ENCODE results near the gene PLXNA4.

PLXNA4 gene

GRCh38 chr7:132560825-132561529, 15.3 kb downstream of the PLXNA4 start:
- Histone ChIP-seq H3K9ac (ENCODE audit: low read length) (no peak overlapping the region), H3K79me2 (ENCODE audit: control insufficient read depth, insufficient read depth, low read length, poor library complexity) (no peaks in the 10 kb centered on the region), H3K27ac (ENCODE audit: low read depth, low read length) (no peak overlapping the region), H2AFZ (ENCODE audit: insufficient read depth, low read length, poor library complexity) (no peak overlapping the region), H2BK120ac (ENCODE audit: insufficient read depth, low read length, poor library complexity) (no peak overlapping the region), H3K4me3 (ENCODE audit: low read depth, low read length) (no peak overlapping the region), H3K4me2 (ENCODE audit: low read length) (no peak overlapping the region), H2BK12ac (ENCODE audit: low read length) (no peak overlapping the region), H3K23ac (ENCODE audit: low read length) (no peak overlapping the region), H4K12ac (ENCODE audit: low read depth, low read length) (no peak overlapping the region), H3K27me3 (ENCODE audit: insufficient read depth, low read length) (no peaks in the 10 kb centered on the region), H4K91ac (ENCODE audit: low read depth, low read length) (no peak overlapping the region), H3K36me3 (ENCODE audit: control insufficient read depth in 1 of 2, insufficient read depth in 2 of 2, low read length in 2 of 2) (no peaks in the 10 kb centered on the region), H3K79me1 (ENCODE audit: low read length) (no peaks in the 10 kb centered on the region), H3K4ac (ENCODE audit: low read depth, low read length) (no peak overlapping the region), H3K18ac (ENCODE audit: low read length) (no peak overlapping the region), H3K4me1 (ENCODE audit: control insufficient read depth in 1 of 2, insufficient read depth in 2 of 2, low read length in 2 of 2) (no peaks in the 10 kb centered on the region), H3K14ac (ENCODE audit: low read length) (no peak overlapping the region), H4K8ac (ENCODE audit: low read depth, low read length) (no peak overlapping the region), H3K9me3 (ENCODE audit: insufficient read depth, low read depth, low read length) (no peaks in the 10 kb centered on the region), H2AK5ac (ENCODE audit: low read length) (no peak overlapping the region), H2BK5ac (ENCODE audit: low read depth, low read length, poor library complexity) (no peak overlapping the region)
- WGBS (ENCODE audit: extremely low coverage, insufficient coverage, insufficient read length), result no CpG with 5 or more reads among the region's 8 CpGs
- DNase-seq, result no peak

GRCh38 chr7:132560105-132560504, 16.2 kb downstream of the PLXNA4 start:
- no peak for DNase-seq
- no peaks in the 10 kb centered on the region for H3K36me3 ChIP-seq (ENCODE audit: control insufficient read depth in 1 of 2, insufficient read depth in 2 of 2, low read length in 2 of 2)
- H4K12ac ChIP-seq (ENCODE audit: low read depth, low read length), result no peak overlapping the region
- H3K4me1 ChIP-seq (ENCODE audit: control insufficient read depth in 1 of 2, insufficient read depth in 2 of 2, low read length in 2 of 2), result no peaks in the 10 kb centered on the region
- no peak overlapping the region for H3K14ac ChIP-seq (ENCODE audit: low read length)
- H4K91ac ChIP-seq (ENCODE audit: low read depth, low read length), result no peak overlapping the region
- no CpG with 5 or more reads among the region's 7 CpGs for WGBS (ENCODE audit: extremely low coverage, insufficient coverage, insufficient read length)
- no peak overlapping the region for H3K9ac ChIP-seq (ENCODE audit: low read length)
- H3K18ac ChIP-seq (ENCODE audit: low read length), result no peak overlapping the region
- H3K79me2 ChIP-seq (ENCODE audit: control insufficient read depth, insufficient read depth, low read length, poor library complexity), result no peaks in the 10 kb centered on the region
- H3K4me2 ChIP-seq (ENCODE audit: low read length), result no peak overlapping the region
- no peak overlapping the region for H2AFZ ChIP-seq (ENCODE audit: insufficient read depth, low read length, poor library complexity)
- no peaks in the 10 kb centered on the region for H3K9me3 ChIP-seq (ENCODE audit: insufficient read depth, low read depth, low read length)
- no peak overlapping the region for H3K4me3 ChIP-seq (ENCODE audit: low read depth, low read length)
- no peak overlapping the region for H3K4ac ChIP-seq (ENCODE audit: low read depth, low read length)
- no peak overlapping the region for H2BK12ac ChIP-seq (ENCODE audit: low read length)
- no peak overlapping the region for H3K27ac ChIP-seq (ENCODE audit: low read depth, low read length)
- no peak overlapping the region for H2BK5ac ChIP-seq (ENCODE audit: low read depth, low read length, poor library complexity)
- H3K23ac ChIP-seq (ENCODE audit: low read length), result no peak overlapping the region
- H3K27me3 ChIP-seq (ENCODE audit: insufficient read depth, low read length), result no peaks in the 10 kb centered on the region
- H4K8ac ChIP-seq (ENCODE audit: low read depth, low read length), result no peak overlapping the region
- H2BK120ac ChIP-seq (ENCODE audit: insufficient read depth, low read length, poor library complexity), result no peak overlapping the region
- H2AK5ac ChIP-seq (ENCODE audit: low read length), result no peak overlapping the region
- no peaks in the 10 kb centered on the region for H3K79me1 ChIP-seq (ENCODE audit: low read length)

DNA sequence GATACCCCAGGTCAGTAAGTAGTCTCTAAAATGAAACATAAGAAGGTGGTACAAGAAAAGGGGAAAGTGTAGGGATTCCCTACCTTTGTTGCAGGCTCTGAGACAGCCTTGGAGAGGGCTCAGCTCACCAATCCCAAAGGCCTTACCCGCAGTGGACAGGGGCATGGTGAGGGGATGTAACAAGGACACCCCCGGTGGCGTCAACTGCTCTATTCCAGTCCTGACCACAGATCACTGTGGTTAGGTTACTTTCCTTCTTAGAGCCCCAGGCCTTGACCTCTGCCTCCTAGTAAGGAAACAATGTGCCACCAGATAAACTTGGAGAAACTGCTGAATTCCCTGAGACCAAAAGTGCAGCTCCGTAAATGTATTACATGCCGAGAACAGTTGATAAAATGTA, 17.5 kb downstream of the PLXNA4 start:
- Histone ChIP-seq H3K4me1 (ENCODE audit: control insufficient read depth in 1 of 2, insufficient read depth in 2 of 2, low read length in 2 of 2) (no peaks in the 10 kb centered on the region), H4K12ac (ENCODE audit: low read depth, low read length) (no peak overlapping the region), H3K27me3 (ENCODE audit: insufficient read depth, low read length) (no peaks in the 10 kb centered on the region), H3K9ac (ENCODE audit: low read length) (no peak overlapping the region), H2BK5ac (ENCODE audit: low read depth, low read length, poor library complexity) (no peak overlapping the region), H3K4me2 (ENCODE audit: low read length) (no peak overlapping the region), H2AK5ac (ENCODE audit: low read length) (no peak overlapping the region), H3K27ac (ENCODE audit: low read depth, low read length) (no peak overlapping the region), H2BK12ac (ENCODE audit: low read length) (no peak overlapping the region), H3K79me1 (ENCODE audit: low read length) (no peaks in the 10 kb centered on the region), H4K91ac (ENCODE audit: low read depth, low read length) (no peak overlapping the region), H3K18ac (ENCODE audit: low read length) (no peak overlapping the region), H2BK120ac (ENCODE audit: insufficient read depth, low read length, poor library complexity) (no peak overlapping the region), H3K4me3 (ENCODE audit: low read depth, low read length) (no peak overlapping the region), H3K14ac (ENCODE audit: low read length) (no peak overlapping the region), H3K36me3 (ENCODE audit: control insufficient read depth in 1 of 2, insufficient read depth in 2 of 2, low read length in 2 of 2) (no peaks in the 10 kb centered on the region), H3K79me2 (ENCODE audit: control insufficient read depth, insufficient read depth, low read length, poor library complexity) (no peaks in the 10 kb centered on the region), H2AFZ (ENCODE audit: insufficient read depth, low read length, poor library complexity) (no peak overlapping the region), H4K8ac (ENCODE audit: low read depth, low read length) (no peak overlapping the region), H3K9me3 (ENCODE audit: insufficient read depth, low read depth, low read length) (no peaks in the 10 kb centered on the region), H3K23ac (ENCODE audit: low read length) (no peak overlapping the region), H3K4ac (ENCODE audit: low read depth, low read length) (no peak overlapping the region)
- no CpG with 5 or more reads among the region's 5 CpGs for WGBS (ENCODE audit: extremely low coverage, insufficient coverage, insufficient read length)
- no peak for DNase-seq

GRCh38 chr7:132557489-132558044, 18.7 kb downstream of the PLXNA4 start:
- no peaks in the 10 kb centered on the region for H3K9me3 ChIP-seq (ENCODE audit: insufficient read depth, low read depth, low read length)
- no peaks in the 10 kb centered on the region for H3K79me2 ChIP-seq (ENCODE audit: control insufficient read depth, insufficient read depth, low read length, poor library complexity)
- no peak overlapping the region for H4K8ac ChIP-seq (ENCODE audit: low read depth, low read length)
- no peak overlapping the region for H2BK12ac ChIP-seq (ENCODE audit: low read length)
- no peaks in the 10 kb centered on the region for H3K27me3 ChIP-seq (ENCODE audit: insufficient read depth, low read length)
- no peak overlapping the region for H2AK5ac ChIP-seq (ENCODE audit: low read length)
- no CpG with 5 or more reads among the region's 3 CpGs for WGBS (ENCODE audit: extremely low coverage, insufficient coverage, insufficient read length)
- H2BK120ac ChIP-seq (ENCODE audit: insufficient read depth, low read length, poor library complexity), result no peak overlapping the region
- H4K91ac ChIP-seq (ENCODE audit: low read depth, low read length), result no peak overlapping the region
- H3K23ac ChIP-seq (ENCODE audit: low read length), result no peak overlapping the region
- H2BK5ac ChIP-seq (ENCODE audit: low read depth, low read length, poor library complexity), result no peak overlapping the region
- H3K4ac ChIP-seq (ENCODE audit: low read depth, low read length), result no peak overlapping the region
- H2AFZ ChIP-seq (ENCODE audit: insufficient read depth, low read length, poor library complexity), result no peak overlapping the region
- no peak for DNase-seq
- no peak overlapping the region for H3K9ac ChIP-seq (ENCODE audit: low read length)
- no peaks in the 10 kb centered on the region for H3K79me1 ChIP-seq (ENCODE audit: low read length)
- no peak overlapping the region for H3K14ac ChIP-seq (ENCODE audit: low read length)
- H3K4me2 ChIP-seq (ENCODE audit: low read length), result no peak overlapping the region
- H3K4me1 ChIP-seq (ENCODE audit: control insufficient read depth in 1 of 2, insufficient read depth in 2 of 2, low read length in 2 of 2), result peaks cover 0 to 4% of the 10 kb centered on the region in 2 experiments
- H4K12ac ChIP-seq (ENCODE audit: low read depth, low read length), result no peak overlapping the region
- H3K18ac ChIP-seq (ENCODE audit: low read length), result no peak overlapping the region
- no peaks in the 10 kb centered on the region for H3K36me3 ChIP-seq (ENCODE audit: control insufficient read depth in 1 of 2, insufficient read depth in 2 of 2, low read length in 2 of 2)
- no peak overlapping the region for H3K4me3 ChIP-seq (ENCODE audit: low read depth, low read length)
- no peak overlapping the region for H3K27ac ChIP-seq (ENCODE audit: low read depth, low read length)

Measured in trophoblast cell (in vitro differentiated cells and primary cell).